ENCODE data around the gene SYT8. TPM values are rescaled to one million over a fixed set of nuclear protein-coding genes. Genes with fewer than 3 reads are reported as not detected.

The SYT8 gene, protein sequence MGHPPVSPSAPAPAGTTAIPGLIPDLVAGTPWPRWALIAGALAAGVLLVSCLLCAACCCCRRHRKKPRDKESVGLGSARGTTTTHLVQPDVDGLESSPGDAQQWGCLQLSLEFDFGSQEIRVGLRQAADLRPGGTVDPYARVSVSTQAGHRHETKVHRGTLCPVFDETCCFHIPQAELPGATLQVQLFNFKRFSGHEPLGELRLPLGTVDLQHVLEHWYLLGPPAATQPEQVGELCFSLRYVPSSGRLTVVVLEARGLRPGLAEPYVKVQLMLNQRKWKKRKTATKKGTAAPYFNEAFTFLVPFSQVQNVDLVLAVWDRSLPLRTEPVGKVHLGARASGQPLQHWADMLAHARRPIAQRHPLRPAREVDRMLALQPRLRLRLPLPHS
- total RNA-seq = under 1 TPM in 1 of 4 donors, not detected in 3; 0.28 TPM
- under 1 TPM in 2 of 3 donors, not detected in 1; 0.04 to 0.06 TPM for polyA plus RNA-seq
- long read RNA-seq, donor 1 = 0 reads
- long read RNA-seq, donor 2 = 0 reads

DNA sequence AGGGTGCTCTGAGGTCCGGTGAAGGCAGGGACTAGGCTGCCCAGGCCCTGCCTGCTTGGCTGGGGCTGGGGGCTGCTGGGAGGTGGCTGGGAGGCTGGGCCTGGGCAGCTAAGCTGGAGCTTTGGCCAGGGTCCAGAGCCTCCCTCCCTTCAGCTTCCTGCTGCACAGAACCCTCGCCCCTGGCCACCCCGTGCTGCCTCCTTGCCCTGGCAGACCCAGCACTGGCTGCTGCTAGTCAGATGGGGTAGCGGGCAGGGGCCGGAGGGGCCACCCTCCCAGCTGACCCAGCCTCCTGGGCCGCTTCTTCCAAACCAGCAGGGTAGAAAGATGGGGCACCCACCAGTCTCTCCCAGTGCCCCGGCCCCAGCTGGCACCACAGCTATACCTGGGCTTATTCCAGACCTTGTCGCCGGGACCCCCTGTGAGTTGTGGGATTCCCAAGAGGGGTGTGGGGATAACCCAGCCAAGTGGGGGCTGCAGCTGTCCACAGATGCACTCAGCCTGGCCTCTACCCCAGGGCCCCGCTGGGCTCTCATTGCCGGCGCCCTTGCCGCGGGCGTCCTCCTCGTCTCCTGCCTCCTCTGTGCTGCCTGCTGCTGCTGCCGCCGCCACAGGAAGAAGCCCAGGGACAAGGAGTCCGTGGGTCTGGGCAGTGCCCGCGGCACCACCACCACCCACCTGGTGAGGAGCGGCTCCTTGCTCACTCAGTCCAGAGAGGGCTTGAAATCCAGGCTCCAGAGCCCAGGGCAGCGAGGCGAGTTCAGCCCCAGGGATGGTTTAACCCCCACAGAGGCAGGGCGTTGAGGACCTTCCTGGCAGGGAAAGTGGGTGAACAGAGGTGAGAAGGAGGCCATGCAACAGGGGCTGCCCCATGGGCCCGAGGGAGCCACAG is at the start of gene SYT8:
Gene SYT8, plus strand, starts transcription at position 212 of the 892 bp plus-strand sequence. Its CDS starts 116 bp downstream, at position 328.
- TF ChIP-seq, protein P1, sequence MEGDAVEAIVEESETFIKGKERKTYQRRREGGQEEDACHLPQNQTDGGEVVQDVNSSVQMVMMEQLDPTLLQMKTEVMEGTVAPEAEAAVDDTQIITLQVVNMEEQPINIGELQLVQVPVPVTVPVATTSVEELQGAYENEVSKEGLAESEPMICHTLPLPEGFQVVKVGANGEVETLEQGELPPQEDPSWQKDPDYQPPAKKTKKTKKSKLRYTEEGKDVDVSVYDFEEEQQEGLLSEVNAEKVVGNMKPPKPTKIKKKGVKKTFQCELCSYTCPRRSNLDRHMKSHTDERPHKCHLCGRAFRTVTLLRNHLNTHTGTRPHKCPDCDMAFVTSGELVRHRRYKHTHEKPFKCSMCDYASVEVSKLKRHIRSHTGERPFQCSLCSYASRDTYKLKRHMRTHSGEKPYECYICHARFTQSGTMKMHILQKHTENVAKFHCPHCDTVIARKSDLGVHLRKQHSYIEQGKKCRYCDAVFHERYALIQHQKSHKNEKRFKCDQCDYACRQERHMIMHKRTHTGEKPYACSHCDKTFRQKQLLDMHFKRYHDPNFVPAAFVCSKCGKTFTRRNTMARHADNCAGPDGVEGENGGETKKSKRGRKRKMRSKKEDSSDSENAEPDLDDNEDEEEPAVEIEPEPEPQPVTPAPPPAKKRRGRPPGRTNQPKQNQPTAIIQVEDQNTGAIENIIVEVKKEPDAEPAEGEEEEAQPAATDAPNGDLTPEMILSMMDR (IDR thresholded peaks at IDR 0.05) = no peak
- H3K27ac ChIP-seq = no peak within 1 kb of the TSS
- 79 to 86% (median 84%) methylated on average over 19 to 26 of the region's 26 CpGs for WGBS, 3 donors
- DNase-seq = peak in 1 of 2 donors; percentile 52
- intact Hi-C loops (cut with DNase I) = loop anchor here (5.0 to 10.0 kb wide), 3 partner anchors 47 to 317 kb away; no protein-coding TSS in a partner anchor
- H3K27me3 ChIP-seq (ENCODE audit: insufficient read depth in 3 of 3, low read length in 2 of 3) = peaks cover 0 to 2% (median 0%) of the 10 kb centered on the region in 3 donors
- peaks cover 11% of the 10 kb centered on the region for H3K4me1 ChIP-seq
- no peak for ATAC-seq
- no peak within 1 kb of the TSS for H3K4me3 ChIP-seq
- no peaks in the 10 kb centered on the region for H3K9me3 ChIP-seq
- H3K36me3 ChIP-seq (ENCODE audit: insufficient read depth in 1 of 2, low read depth in 1 of 2) = no peaks in the 10 kb centered on the region

DNA sequence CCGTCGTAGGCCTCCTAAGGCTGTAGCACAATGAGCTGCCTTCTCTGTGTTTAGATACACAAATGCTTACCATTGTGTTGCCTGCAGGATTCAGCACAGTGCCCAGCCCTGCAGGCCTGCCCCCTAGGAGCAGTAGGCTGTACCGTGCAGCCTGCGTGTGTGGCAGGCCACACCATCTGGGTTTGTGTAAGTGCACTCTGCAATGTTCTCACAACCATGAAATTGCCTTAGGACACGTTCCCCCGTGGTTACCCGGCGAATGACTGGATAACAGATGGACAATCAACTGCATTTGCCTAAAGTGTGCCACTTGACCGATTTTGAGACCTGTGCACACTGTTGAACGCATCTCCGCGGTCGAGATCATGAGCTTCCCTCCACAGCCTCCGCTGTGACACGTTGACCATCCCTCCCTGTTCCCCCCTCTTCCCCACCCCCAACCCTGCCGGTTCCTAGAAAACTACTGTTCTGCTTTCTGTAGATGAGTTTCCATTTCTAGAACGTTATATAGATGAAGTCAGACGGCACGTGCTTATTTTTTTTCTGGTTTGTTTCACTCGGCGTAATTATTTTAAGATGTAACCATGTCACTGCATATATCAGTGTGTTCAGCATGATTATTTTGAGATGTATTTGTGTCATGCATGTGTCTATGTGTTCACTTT is 48.9 kb upstream of the SYT8 start:
- WGBS, 3 donors = 62 to 71% (median 67%) methylated on average over 21 of the region's 21 CpGs
- Histone ChIP-seq H3K36me3 (ENCODE audit: insufficient read depth in 1 of 2, low read depth in 1 of 2) (no peaks in the 10 kb centered on the region), H3K9me3 (no peaks in the 10 kb centered on the region), H3K27me3 (ENCODE audit: insufficient read depth in 3 of 3, low read length in 2 of 3) (no peaks in the 10 kb centered on the region), H3K4me1 (no peaks in the 10 kb centered on the region), H3K4me3 (no peak overlapping the region), H3K27ac (no peak overlapping the region)
- TF ChIP-seq, protein P1 (IDR thresholded peaks at IDR 0.05) = no peak
- intact Hi-C loops (cut with DNase I) = no loop called here
- ATAC-seq (no peak), DNase-seq (no peak)

DNA sequence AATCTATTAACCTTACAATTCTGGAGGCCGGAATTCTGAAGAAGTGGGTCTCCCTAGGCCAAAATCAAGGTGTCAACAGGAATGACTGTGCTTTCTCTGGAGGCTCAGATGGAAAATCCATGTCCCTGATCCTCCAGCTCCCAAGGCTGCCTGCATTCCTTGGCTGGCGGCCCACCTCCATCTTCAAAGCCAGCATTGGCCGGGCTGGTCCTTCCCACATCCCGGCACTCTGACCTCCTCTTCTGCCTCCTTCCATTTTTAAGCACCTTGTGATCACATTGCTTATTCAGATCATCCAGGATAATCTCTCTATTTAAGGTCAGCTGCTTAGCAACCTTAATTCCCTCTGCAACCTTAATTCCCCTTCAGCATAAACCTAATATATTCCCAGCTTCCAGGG is 48.3 kb upstream of the SYT8 start:
- WGBS, 3 donors = 79 to 82% (median 82%) methylated on average over 4 of the region's 4 CpGs
- Histone ChIP-seq H3K27me3 (ENCODE audit: insufficient read depth in 3 of 3, low read length in 2 of 3) (no peaks in the 10 kb centered on the region), H3K9me3 (no peaks in the 10 kb centered on the region), H3K27ac (no peak overlapping the region), H3K36me3 (ENCODE audit: insufficient read depth in 1 of 2, low read depth in 1 of 2) (no peaks in the 10 kb centered on the region), H3K4me1 (no peaks in the 10 kb centered on the region), H3K4me3 (no peak overlapping the region)
- intact Hi-C loops (cut with DNase I) = no loop called here
- DNase-seq (no peak), ATAC-seq (no peak)
- TF ChIP-seq, protein P1 (IDR thresholded peaks at IDR 0.05) = no peak

DNA sequence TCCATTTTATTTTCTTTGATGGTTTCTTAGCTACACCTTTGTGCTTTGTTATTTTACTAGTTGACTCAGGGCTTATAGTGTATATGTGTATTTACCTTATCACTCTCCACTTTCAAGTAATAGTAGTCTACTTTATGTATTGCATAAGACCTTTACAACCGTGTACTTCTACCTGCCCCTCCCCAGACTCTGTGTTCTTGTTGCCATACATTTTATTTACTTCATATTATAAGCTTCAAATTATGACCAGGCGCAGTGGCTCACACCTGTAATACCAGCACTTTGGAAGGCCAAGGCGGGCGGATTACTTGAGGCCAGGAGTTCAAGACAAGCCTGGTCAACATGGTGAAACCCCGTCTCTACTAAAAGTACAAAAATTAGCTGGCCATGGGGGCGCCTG is 42.9 kb upstream of the SYT8 start:
- TF ChIP-seq, protein P1 (IDR thresholded peaks at IDR 0.05) = no peak
- ATAC-seq (no peak), DNase-seq (no peak)
- intact Hi-C loops (cut with DNase I) = no loop called here
- H3K36me3 ChIP-seq (ENCODE audit: insufficient read depth in 1 of 2, low read depth in 1 of 2) = no peaks in the 10 kb centered on the region
- no peaks in the 10 kb centered on the region for H3K9me3 ChIP-seq
- H3K27me3 ChIP-seq (ENCODE audit: insufficient read depth in 3 of 3, low read length in 2 of 3) = peaks cover 0 to 24% (median 2%) of the 10 kb centered on the region in 3 donors
- WGBS, 3 donors = 85 to 90% (median 87%) methylated on average over 6 of the region's 6 CpGs
- no peaks in the 10 kb centered on the region for H3K4me1 ChIP-seq
- H3K27ac ChIP-seq = no peak overlapping the region
- H3K4me3 ChIP-seq = no peak overlapping the region

All from psoas muscle (tissue), 8 donors.